Activated CD4-positive, alpha-beta T cell treated with anti-CD3 and anti-CD28 coated beads for 1 hour (primary cell): ENCODE measurements around the gene NKRF.
A peak's percentile ranks its signal among the peaks of the same experiment; 100 is the strongest.

Source experiments
- DNase-seq: peaks from one replicate; pipeline ENCODE4 v3.0.0-alpha.2; 2020

Gene NKRF

GRCh38 chrX:119607018-119607389 is 780 bp upstream of the NKRF start:
- DNase-seq, result no peak

- peak; percentile 24 for DNase-seq
These were observed 552 bp downstream of the NKRF start for GRCh38 chrX:119605464-119606279.

- no peak for DNase-seq
These were observed 1.3 kb downstream of the NKRF start for GRCh38 chrX:119604766-119605463.

GRCh38 chrX:119602701-119603255 is 3.4 kb downstream of the NKRF start:
- DNase-seq, result no peak

GRCh38 chrX:119589810-119590209 is 16.4 kb downstream of the NKRF start:
- DNase-seq, result no peak

GRCh38 chrX:119583431-119584059 is 22.7 kb downstream of the NKRF start:
- DNase-seq, result no peak

GRCh38 chrX:119579414-119579813 is 26.8 kb downstream of the NKRF start:
- no peak for DNase-seq

- DNase-seq, result peak; percentile 83
These were observed 31.6 kb downstream of the NKRF start, which contains the start of gene UBE2A for GRCh38 chrX:119574394-119575266. TSS of gene UBE2A (plus strand) at chrX:119574563. CDS start at chrX:119574712, 149 bp downstream.

- no peak for DNase-seq
These were observed 32.3 kb downstream of the NKRF start for GRCh38 chrX:119573840-119574393.

- DNase-seq, result no peak
These were observed 33.0 kb downstream of the NKRF start for GRCh38 chrX:119573222-119573621.

- no peak for DNase-seq
These were observed 35.8 kb downstream of the NKRF start for GRCh38 chrX:119570351-119570835.

GRCh38 chrX:119565107-119565663 is 41.0 kb downstream of the NKRF start, which contains the start of gene STEEP1:
TSS of gene STEEP1 (minus strand) at chrX:119565409. CDS start at chrX:119565355, 54 bp downstream.
- peak; percentile 78 for DNase-seq

- DNase-seq, result no peak
These were observed 53.7 kb downstream of the NKRF start for GRCh38 chrX:119552508-119552907.

GRCh38 chrX:119549327-119550016 is 56.8 kb downstream of the NKRF start:
- DNase-seq, result no peak

GRCh38 chrX:119541188-119541587 is 65.0 kb downstream of the NKRF start:
- no peak for DNase-seq

GRCh38 chrX:119539872-119540271 is 66.4 kb downstream of the NKRF start:
- DNase-seq, result no peak
